Peyer's patch (tissue), 4 donors: ENCODE data around the gene KAZN.

Experiments used
- CTCF ChIP-seq, 6 experiments: fragments of 450-650 bp in 4 of 6; fragments of 200-600 bp in 2 of 6; sonication (generic) in 1 of 6; IDR thresholded peaks; one replicate each; pipeline ENCODE4 v1.5.1; 2017 to 2019; ENCODE audit warnings: antibody characterized with exemption in 6 of 6, mild to moderate bottlenecking in 3 of 6, moderate library complexity in 1 of 6
- POLR2A ChIP-seq, 2 donors: fragments of 450-650 bp; IDR thresholded peaks; one replicate each; pipeline ENCODE4 v1.5.1; 2017; ENCODE audit warnings: antibody characterized with exemption in 2 of 2, mild to moderate bottlenecking in 2 of 2, moderate library complexity in 2 of 2

- TF ChIP-seq CTCF (IDR thresholded peaks at IDR 0.05): no peak
- TF ChIP-seq POLR2A (IDR thresholded peaks at IDR 0.05): no peak
Measured at GRCh38 chr1:14676400-14676799, 77.9 kb downstream of the KAZN start.
